ENCODE data around the gene ZW10.
A peak's percentile ranks its signal among the peaks of the same experiment; 100 is the strongest.
"Not testable (repeated sequence)": the region's sequence is repeated elsewhere in the genome, so short reads cannot be mapped to it uniquely, and the experiment has no call there.

The ZW10 gene

GRCh38 chr11:113773416-113774173 lies at the start of gene ZW10:
TSS of gene ZW10 (minus strand) at chr11:113773692. CDS start at chr11:113773666, 26 bp downstream.
- peak; percentile 93 for DNase-seq

DNA sequence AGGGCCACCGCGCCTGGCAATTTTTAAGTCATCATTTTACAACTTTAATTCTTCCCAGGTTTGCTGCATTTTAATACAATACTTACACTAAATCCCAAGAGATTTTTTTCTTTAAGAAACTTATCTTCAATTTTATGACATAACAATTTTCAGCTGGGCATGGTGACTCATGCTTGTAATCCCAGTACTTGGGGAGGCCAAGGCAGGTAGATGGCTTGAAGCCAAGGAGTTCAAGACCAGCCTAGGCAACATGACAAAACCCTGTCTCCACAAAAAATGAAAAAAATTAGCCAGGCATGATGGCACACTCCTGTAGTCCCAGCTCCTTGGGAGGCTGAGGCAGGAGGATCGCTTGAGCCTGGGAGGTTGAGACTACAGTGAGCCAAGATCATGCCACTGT lies 44.9 kb upstream of the ZW10 start:
- no peak for DNase-seq

- no peak for DNase-seq
Measured at GRCh38 chr11:113817626-113818025, 44.1 kb upstream of the ZW10 start.

- no peak for DNase-seq
Measured at GRCh38 chr11:113817162-113817561, 43.7 kb upstream of the ZW10 start.

GRCh38 chr11:113814181-113814580 lies 40.7 kb upstream of the ZW10 start:
- DNase-seq, result no peak

DNA sequence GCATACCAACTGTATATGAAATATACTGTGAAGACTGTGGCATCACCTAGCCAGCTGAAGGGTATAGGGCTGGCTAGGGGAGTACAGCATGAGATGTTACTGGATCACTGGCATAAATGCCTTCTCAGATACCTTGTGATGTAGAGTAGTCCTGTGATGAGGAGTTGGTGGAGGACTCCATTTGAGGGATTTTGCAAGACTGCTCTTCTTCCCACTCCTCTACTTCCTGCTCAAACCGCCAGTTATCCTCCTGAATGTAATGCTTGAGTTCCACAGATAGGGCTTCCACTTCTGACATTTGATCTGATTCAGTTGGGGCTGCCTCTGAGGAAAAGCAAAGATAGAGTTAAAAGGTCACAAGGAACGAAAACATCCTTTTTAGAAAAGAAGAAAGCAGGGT lies 35.4 kb upstream of the ZW10 start:
- DNase-seq, result no peak

DNA sequence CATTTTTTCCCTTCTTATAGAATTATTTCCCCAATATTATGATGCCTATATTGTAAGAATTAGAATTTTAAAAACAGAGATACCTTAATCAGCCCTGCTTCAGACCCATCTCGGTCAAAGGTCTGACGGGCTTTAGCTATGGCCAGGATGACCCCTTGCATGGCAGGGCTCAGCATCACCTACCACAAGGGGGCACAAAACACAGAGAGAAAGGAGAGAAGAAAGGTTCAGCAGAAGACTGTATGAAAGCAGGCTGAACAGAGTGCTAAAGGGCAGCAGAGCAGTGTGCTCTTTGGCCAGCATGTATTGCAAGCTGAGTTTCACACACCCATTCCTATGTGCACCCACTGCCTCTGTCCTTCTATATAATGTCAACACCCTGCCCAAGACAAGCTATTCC lies 32.9 kb upstream of the ZW10 start:
- no peak for DNase-seq

DNA sequence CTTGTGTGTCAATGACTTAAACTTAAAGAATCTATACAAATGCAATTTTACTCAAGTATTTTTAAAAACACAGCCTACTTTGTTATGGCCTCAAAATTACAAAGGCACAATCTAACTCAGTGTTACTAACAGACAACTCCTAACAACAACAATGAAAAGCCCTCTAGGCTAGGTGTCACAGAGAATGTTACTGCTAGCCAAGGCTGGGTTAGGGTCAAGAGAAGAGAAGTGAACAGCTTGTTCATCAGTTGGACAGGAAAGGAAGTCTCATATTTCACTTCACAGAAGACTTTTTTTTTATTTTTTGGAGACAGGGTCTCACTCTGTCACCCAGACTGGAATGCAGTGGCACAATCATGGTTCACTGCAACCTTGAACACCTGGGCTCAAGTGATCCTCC lies 32.1 kb upstream of the ZW10 start:
- DNase-seq, result no peak

- DNase-seq, result no peak
Measured at GRCh38 chr11:113802621-113803020, 29.1 kb upstream of the ZW10 start.

DNA sequence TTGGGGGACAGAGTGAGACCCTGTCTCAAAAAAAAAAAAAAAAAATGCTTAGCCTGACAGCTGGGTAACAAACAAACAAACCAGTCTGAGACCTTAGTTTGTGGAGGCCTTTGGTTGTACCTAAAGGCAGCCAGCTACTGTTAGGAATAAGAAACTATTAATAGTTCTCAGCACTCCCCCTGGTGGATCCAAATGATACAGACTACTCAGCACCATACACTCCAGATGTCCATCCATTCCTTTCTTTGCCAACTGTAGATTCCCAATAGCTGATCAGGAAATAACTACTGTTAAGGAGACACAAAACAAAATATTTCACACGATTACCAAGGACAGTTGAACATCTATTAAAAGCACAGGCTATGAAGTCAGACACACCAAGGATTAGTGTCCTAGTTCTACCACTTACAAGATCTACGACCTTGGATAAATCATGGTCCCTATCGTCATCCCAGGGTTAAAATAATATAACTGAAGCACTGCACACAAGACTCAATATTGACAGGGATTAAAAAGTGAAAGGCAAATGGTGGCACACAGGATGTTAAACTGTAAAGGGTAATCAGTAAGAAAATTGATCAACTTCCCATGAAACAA lies 23.3 kb upstream of the ZW10 start:
- no peak for DNase-seq

DNA sequence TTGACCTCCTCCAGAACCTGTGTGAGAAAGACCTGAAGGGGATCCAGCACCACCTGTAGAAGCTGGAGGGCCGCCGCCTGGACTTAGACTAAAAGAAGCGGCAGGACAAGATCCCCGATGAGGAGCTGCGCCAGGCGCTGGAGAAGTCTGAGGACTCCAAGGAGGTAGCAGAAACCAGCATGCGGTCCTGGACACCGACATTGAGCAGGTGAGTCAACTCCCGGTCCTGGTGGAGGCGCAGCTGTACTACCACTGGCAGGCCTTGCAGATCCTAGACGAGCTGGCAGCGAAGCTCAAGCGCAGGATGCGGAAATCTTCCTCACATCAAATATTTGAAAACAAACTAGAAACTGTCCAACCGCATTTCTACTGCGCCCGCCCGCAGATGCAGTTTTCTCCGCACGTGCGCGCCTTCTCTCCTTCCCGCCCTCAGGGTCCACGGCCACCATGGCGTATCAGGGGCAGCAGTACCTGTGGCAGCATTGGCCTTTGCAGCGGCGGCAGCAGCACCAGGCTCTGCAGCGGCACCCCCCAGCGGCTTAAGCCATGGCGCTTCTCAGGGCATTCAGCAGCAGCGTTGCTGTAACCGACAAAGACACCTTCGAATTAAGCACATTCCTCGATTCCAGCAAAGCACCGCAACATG lies 16.3 kb upstream of the ZW10 start:
- DNase-seq, result no peak

DNA sequence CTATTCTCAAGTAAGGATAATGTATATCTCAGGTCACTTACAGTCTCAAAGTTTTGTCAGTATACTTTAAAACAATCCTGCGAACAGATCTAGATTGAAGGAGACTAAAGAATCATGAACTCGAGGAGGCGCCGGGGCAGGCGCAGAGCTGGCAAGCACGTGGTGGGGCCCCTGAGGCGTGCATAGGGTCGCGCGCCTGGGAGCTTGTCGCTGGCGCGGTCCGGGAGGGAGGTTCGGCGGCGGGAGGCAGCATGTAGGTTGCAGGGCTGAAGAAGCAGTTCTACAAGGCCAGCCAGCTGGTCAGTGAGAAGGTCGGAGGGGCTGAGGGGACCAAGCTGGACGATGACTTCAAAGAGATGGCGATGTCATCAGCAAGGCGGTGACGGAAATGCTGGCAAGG lies 15.5 kb upstream of the ZW10 start:
- DNase-seq, result not testable (repeated sequence)

GRCh38 chr11:113782134-113782533 lies 8.6 kb upstream of the ZW10 start:
- no peak for DNase-seq

DNA sequence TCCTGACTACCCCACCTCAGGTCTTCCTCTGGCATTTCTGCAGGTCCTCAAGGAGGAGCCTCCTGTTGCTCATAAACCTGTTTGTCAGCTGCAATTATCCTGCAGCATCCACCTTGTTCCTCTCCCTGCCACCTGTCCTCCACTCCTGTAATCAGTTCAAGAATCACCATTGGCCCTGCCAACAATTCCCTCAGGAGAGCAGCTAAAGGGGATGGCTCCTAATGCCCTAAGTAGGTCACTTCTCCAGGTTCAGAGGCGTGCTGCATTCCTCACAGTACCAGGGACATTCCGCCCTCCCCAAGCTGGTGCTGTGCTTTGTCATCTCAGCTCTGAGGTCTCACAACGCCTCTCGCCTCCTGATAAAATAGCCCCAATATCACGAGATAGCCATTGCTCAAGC lies 8.2 kb upstream of the ZW10 start:
- DNase-seq, result no peak

DNA sequence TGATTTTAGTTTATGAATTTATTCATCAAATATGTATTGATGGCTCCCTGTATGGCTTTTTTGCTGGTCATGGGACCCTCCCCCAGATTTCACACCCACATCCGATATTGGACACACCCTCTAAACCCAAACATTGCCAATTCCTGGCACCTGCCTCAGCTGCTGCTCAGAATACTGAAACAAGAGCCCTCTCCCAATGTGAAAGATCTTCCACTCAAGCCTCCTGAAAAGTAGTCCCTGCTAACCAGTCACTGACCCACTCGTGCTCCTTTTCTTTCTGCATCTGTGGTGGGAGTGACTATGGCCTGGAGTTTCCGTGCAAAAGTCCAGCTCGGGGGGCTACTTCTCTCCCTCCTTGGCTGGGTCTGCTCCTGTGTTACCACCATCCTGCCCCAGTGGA lies 6.0 kb upstream of the ZW10 start, which contains the start of gene CLDN25:
Gene CLDN25 (plus strand): TSS at position 301 of the 400 bp plus-strand sequence. CDS start 0 bp downstream, at position 301.
- no peak for DNase-seq

GRCh38 chr11:113778111-113778910 lies 4.8 kb upstream of the ZW10 start:
- DNase-seq, result no peak

GRCh38 chr11:113774174-113774503 lies 647 bp upstream of the ZW10 start:
- no peak for DNase-seq

DNA sequence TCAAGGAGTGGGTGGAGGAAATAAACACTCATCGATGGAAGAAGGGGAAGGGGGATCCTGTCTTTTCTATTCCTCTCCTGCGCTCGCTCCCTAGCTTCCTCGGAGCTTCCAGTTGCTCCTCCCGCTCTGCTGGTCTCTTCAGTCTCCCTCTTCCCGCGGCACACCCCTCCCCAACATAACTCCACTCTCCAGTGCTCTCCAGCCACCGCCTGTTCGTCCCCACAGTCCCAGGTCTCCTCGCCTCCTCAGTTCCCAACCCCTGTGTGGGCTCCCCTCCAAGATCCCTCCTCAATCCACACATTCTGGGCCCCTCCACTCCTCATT lies 438 bp downstream of the ZW10 start:
- DNase-seq, result no peak

GRCh38 chr11:113771964-113772363 lies 1.5 kb downstream of the ZW10 start:
- no peak for DNase-seq

DNA sequence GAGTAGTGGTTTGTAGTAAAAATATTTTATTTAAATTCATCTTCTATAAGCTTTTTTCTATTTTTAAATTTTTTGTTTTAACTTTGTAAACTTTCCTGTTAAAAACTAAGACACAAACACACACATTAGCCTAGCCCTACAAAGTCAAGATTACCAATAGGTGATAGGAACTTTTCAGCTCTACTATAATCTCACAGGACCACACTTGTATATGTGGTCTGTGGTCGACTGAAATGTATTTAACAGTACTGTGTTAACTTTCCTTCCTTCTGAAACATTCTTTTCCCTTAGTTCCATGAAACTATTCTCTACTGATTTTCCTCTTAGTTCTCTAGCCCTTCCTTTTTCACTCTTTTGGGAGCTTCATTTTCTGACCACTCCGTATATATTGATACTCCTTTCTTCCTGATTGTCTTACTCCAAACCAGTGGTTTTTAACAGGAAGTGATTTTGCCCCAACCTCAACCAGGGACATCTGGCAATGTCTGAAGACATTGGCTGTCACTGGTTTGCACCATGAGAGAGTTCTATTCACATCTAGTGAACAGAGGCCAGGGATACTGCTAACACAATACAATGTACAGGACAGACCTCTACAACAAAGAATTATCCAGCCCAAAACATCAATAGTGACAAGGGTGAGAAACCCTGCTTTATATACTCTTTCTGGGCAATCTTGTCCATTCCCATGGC lies 8.8 kb downstream of the ZW10 start:
- no peak for DNase-seq

DNA sequence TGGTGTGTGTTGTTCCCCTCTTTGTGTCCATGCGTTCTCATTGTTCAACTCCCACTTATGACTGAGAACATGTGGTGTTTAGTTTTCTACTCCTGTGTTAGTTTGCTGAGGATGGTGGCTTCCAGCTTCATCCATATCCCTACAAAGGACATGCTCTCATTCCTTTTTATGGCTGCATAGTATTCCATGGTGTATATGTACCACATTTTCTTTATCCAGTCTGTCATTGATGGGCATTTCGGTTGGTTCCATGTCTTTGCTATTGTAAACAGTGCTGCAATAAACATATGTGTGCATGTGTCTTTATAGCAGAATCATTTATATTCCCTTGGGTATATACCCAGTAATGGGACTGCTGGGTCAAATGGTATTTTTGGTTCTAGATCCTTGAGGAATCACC lies 10.5 kb downstream of the ZW10 start:
- DNase-seq, result not testable (repeated sequence)

DNA sequence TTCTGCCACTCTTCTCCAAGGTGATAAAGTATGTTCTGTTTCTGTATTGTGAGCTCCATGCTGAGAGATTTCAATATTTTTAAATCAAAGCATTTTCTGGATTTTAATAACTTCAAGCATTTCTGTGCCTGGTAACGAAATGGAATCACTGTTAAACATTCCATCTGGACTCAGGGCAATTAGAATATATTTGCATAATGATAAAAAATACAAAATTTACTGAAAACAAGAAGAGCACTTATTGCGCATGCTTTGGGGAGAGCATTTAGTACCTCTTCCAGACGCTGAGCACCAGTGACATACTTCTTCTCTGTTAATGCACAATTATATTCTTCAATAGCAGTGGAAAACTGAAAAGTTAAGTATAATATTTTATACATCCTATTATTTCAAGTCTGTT lies 13.3 kb downstream of the ZW10 start:
- DNase-seq, result no peak

DNA sequence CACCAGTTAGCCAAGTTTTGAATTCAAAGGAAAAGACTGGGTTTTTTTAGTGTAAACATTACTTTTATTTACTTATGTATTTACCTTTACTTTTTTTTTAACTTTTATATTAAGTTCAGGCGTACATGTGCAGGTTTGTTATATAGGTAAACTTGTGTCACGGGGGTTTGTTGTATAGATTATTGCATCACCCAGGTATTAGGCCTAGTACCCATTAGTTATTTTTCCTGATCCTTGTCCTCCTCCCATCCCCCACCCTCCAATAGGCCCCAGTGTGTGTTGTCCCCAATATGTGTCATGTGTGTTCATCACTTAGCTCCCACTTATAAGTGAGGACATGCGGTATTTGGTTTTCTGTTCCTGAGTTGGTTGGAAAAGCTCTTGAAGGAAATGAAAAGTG lies 20.6 kb downstream of the ZW10 start:
- DNase-seq, result no peak

Data from stimulated activated CD4-positive, alpha-beta T cell treated with anti-CD3 and anti-CD28 coated beads, Interleukin-1b, Interleukin-23, amount 100 ng/mL, for 48 hours (primary cell).